Measurements from ENCODE around the gene DPP4.

Gene DPP4

DNA sequence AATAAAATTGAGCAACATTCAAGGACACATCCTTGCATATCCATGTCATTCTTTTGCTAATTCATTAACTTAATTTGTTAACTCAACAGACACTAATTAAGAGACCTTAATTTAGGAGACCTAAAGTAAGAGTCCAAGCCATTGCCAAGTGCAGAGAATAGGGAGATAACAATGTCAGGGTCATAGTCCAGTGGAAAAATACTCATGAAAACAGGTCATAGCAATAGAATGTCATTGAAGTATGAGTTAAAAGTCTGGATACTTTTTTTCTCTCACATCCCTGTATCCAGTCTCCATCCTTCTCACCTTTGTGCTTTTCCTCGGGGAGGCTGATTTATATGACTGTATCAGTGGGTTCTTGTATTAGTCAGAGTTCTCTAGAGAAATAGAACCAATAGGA lies 26.6 kb upstream of the DPP4 start:
- Histone ChIP-seq H3K4me2 (ENCODE audit: insufficient read depth, low read length) (no peak overlapping the region), H3K79me2 (ENCODE audit: insufficient read depth, low read length) (no peaks in the 10 kb centered on the region), H3K36me3 (ENCODE audit: insufficient read depth, low read length) (no peaks in the 10 kb centered on the region), H4K20me1 (ENCODE audit: insufficient read depth, low read length) (no peaks in the 10 kb centered on the region), H3K9me3 (ENCODE audit: insufficient read depth, low read length, severe bottlenecking) (no peaks in the 10 kb centered on the region), H2AFZ (ENCODE audit: low read depth, low read length) (no peak overlapping the region), H3K27ac (ENCODE audit: low read length) (no peak overlapping the region), H3K4me1 (ENCODE audit: insufficient read depth, low read length) (no peaks in the 10 kb centered on the region), H3K4me3 (ENCODE audit: low read depth in 1 of 2, low read length in 2 of 2) (no peak overlapping the region), H3K9ac (ENCODE audit: low read depth, low read length) (no peak overlapping the region), H3K27me3 (ENCODE audit: insufficient read depth, low read length, poor library complexity) (no peaks in the 10 kb centered on the region)
- TF ChIP-seq CTCF (IDR thresholded peaks at IDR 0.05; ENCODE audit: borderline replicate concordance, extremely low read depth, low read length, poor library complexity, severe bottlenecking) (no peak), EZH2 (IDR thresholded peaks at IDR 0.05; ENCODE audit: borderline replicate concordance, low read depth, low read length, severe bottlenecking) (no peak)
- DNase-seq: no peak
- ATAC-seq (ENCODE audit: insufficient read depth, low read depth): no peak

DNA sequence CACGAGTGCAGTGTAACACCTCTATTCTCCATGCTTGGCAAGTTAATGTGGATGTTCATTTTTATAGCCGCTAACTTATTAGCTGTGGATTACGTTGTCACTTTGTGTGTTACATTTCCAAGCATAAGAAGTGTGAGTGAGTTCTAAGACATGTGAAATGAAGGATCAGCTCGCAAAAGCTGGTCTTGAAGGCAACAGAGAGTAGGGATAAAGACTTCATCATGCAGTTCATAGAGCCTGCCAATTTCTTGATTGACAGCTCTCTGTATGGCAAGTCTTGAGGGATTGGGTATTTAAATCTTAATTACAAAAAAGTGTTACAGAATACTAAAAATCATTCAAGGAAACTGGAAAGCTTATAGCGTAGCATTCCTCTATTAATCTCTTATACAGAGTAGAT lies 25.8 kb upstream of the DPP4 start:
- Histone ChIP-seq H3K4me2 (ENCODE audit: insufficient read depth, low read length) (no peak overlapping the region), H4K20me1 (ENCODE audit: insufficient read depth, low read length) (no peaks in the 10 kb centered on the region), H3K9me3 (ENCODE audit: insufficient read depth, low read length, severe bottlenecking) (no peaks in the 10 kb centered on the region), H3K4me1 (ENCODE audit: insufficient read depth, low read length) (no peaks in the 10 kb centered on the region), H3K36me3 (ENCODE audit: insufficient read depth, low read length) (no peaks in the 10 kb centered on the region), H2AFZ (ENCODE audit: low read depth, low read length) (no peak overlapping the region), H3K79me2 (ENCODE audit: insufficient read depth, low read length) (no peaks in the 10 kb centered on the region), H3K27me3 (ENCODE audit: insufficient read depth, low read length, poor library complexity) (no peaks in the 10 kb centered on the region), H3K4me3 (ENCODE audit: low read depth in 1 of 2, low read length in 2 of 2) (no peak overlapping the region), H3K9ac (ENCODE audit: low read depth, low read length) (no peak overlapping the region), H3K27ac (ENCODE audit: low read length) (no peak overlapping the region)
- ATAC-seq (ENCODE audit: insufficient read depth, low read depth) (no peak), DNase-seq (no peak)
- TF ChIP-seq EZH2 (IDR thresholded peaks at IDR 0.05; ENCODE audit: borderline replicate concordance, low read depth, low read length, severe bottlenecking) (no peak), CTCF (IDR thresholded peaks at IDR 0.05; ENCODE audit: borderline replicate concordance, extremely low read depth, low read length, poor library complexity, severe bottlenecking) (no peak)

DNA sequence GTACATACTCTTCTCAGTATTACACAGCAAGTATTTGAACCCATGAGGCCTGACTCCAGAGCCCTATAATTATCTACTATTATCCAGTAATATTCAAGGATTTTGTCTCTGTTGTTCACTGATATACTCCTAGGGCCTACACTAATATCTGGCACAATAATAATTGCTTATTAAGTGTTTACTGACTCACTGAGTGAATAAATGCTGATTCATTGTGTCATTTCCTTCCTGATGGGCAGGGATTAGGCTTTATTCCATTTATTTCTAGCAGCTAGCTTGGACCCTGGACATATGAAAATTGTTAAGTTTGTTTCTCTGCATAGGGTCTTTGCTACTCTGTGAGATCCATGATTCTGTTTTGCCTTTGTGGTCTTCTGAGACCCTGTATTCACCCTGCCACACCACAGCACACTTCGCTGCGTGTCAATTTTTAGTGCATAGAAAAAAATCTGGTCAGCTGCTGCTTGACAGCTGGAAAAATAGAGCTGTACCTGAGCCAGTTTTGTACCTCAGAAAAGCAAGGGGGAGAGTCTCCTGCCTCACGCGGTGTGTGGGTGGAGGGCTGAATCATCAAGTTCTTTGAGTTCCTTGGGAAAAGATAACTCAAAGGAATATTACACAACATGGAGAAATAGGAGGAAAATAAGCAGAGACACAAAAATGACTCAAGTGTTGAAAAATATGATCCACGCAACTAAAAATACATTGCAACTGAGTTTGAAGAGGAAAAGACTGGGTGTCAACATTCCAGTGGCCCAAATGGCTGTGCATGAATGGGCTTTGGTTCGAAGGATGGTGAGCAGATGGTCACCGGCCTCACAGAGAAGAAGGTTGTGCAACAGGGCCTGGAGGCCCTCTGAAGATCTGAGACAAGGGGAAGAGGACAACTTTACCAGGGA lies 18.9 kb upstream of the DPP4 start:
- DNase-seq (no peak), ATAC-seq (ENCODE audit: insufficient read depth, low read depth) (no peak)
- no peak overlapping the region for H3K9ac ChIP-seq (ENCODE audit: low read depth, low read length)
- no peaks in the 10 kb centered on the region for H3K79me2 ChIP-seq (ENCODE audit: insufficient read depth, low read length)
- H3K4me2 ChIP-seq (ENCODE audit: insufficient read depth, low read length): no peak overlapping the region
- no peaks in the 10 kb centered on the region for H4K20me1 ChIP-seq (ENCODE audit: insufficient read depth, low read length)
- no peak overlapping the region for H2AFZ ChIP-seq (ENCODE audit: low read depth, low read length)
- H3K4me1 ChIP-seq (ENCODE audit: insufficient read depth, low read length): no peaks in the 10 kb centered on the region
- no peak overlapping the region for H3K4me3 ChIP-seq (ENCODE audit: low read depth in 1 of 2, low read length in 2 of 2)
- TF ChIP-seq CTCF (IDR thresholded peaks at IDR 0.05; ENCODE audit: borderline replicate concordance, extremely low read depth, low read length, poor library complexity, severe bottlenecking): no peak
- TF ChIP-seq EZH2 (IDR thresholded peaks at IDR 0.05; ENCODE audit: borderline replicate concordance, low read depth, low read length, severe bottlenecking): no peak
- no peak overlapping the region for H3K27ac ChIP-seq (ENCODE audit: low read length)
- no peaks in the 10 kb centered on the region for H3K9me3 ChIP-seq (ENCODE audit: insufficient read depth, low read length, severe bottlenecking)
- H3K36me3 ChIP-seq (ENCODE audit: insufficient read depth, low read length): no peaks in the 10 kb centered on the region
- no peaks in the 10 kb centered on the region for H3K27me3 ChIP-seq (ENCODE audit: insufficient read depth, low read length, poor library complexity)

Data from DND-41 (cell line).